HepG2 (cell line): ENCODE measurements around the gene PPP1R7. TPM values are rescaled to one million over a fixed set of nuclear protein-coding genes. Genes with fewer than 3 reads are reported as not detected.

Experiments
- ATAC-seq: fragments of 200-7000 bp; cut with Tn5 transposase; 3 replicates; pipeline ENCODE4 v1.9.1; 2020; ENCODE audit warnings: mild to moderate bottlenecking, moderate library complexity
- BruUV-seq: library from RNA; stranded (reverse); fragments of 400-500 nt; replicated peaks from 2 replicates; lab custom pipeline; 2021; lab: Mats Ljungman, UMichigan
- CTCF ChIA-PET: fragments of 300-600 bp; formaldehyde crosslinking; extraction: SDS; loops from one replicate; lab custom pipeline; 2021; ENCODE audit warnings: low total read pairs, inconsistent platforms, low intra/inter-chr PET ratio; lab: Yijun Ruan, JAX
- POLR2A ChIA-PET: fragments of 350-600 bp; sonication (Branson Sonifier 250); formaldehyde crosslinking; loops from one replicate; lab custom pipeline; 2020; ENCODE audit warnings: antibody characterized with exemption, inconsistent platforms; lab: Yijun Ruan, JAX
- DNase-seq: peaks from one replicate; pipeline ENCODE4 v3.0.0-alpha.2; 2015; ENCODE audit warnings: low spot score
- FAIRE-seq: peaks from 3 replicates; lab custom pipeline; 2011; peaks lifted over from hg19 to GRCh38; lab: Jason Lieb, UNC
- H2AFZ ChIP-seq: one replicate; pipeline ENCODE4 v1.6.1; 2011; ENCODE audit warnings: low read length, inconsistent platforms
- H3K27ac ChIP-seq: fragments of 300-600 bp; 3 replicates; pipeline ENCODE4 v1.8.0; 2011; ENCODE audit warnings: mixed run types, mild to moderate bottlenecking, mixed read lengths, low read length, inconsistent platforms; ENCODE audit not compliant: insufficient read depth; ENCODE audit errors: extremely low read length
- H3K27me3 ChIP-seq, 2 experiments: fragments of 200-600 bp in 1 of 2; 2 replicates in 1 of 2; 3 replicates in 1 of 2; pipeline versions ENCODE4 v1.6.0 to v1.8.0; 2011; ENCODE audit warnings: low read length in 2 of 2, mild to moderate bottlenecking in 2 of 2, moderate library complexity in 2 of 2, inconsistent platforms in 1 of 2; ENCODE audit not compliant: insufficient read depth in 2 of 2, control insufficient read depth in 1 of 2
- H3K36me3 ChIP-seq, 2 experiments: fragments of 200-600 bp in 1 of 2; replicated peaks in 1 of 2; 2 replicates in 1 of 2; 3 replicates in 1 of 2; pipeline versions ENCODE4 v1.5.1 to v1.8.0; 2011; ENCODE audit warnings: low read length in 2 of 2, inconsistent platforms in 1 of 2; ENCODE audit not compliant: insufficient read depth in 2 of 2, control insufficient read depth in 1 of 2
- H3K4me1 ChIP-seq: 2 replicates; pipeline ENCODE4 v1.5.1; 2012; ENCODE audit warnings: low read length, inconsistent platforms; ENCODE audit not compliant: insufficient read depth
- H3K4me2 ChIP-seq: 2 replicates; pipeline ENCODE4 v1.6.0; 2011; ENCODE audit warnings: low read depth, low read length, inconsistent platforms
- H3K4me3 ChIP-seq, 3 experiments: fragments of 200-600 bp in 1 of 3; sonication (generic), shearing (Covaris generic) in 1 of 3; replicated peaks in 1 of 3; 2 replicates each; pipeline ENCODE4 v1.5.1; 2011 to 2016; ENCODE audit warnings: low read length in 3 of 3, inconsistent platforms in 2 of 3, low read depth in 2 of 3, mild to moderate bottlenecking in 2 of 3, control low read depth in 1 of 3, mixed read lengths in 1 of 3; ENCODE audit not compliant: insufficient read depth in 1 of 3
- H3K79me2 ChIP-seq: one replicate; pipeline ENCODE4 v1.6.1; 2011; ENCODE audit warnings: low read length, inconsistent platforms; ENCODE audit not compliant: insufficient read depth
- H3K9ac ChIP-seq: 2 replicates; pipeline ENCODE4 v1.6.0; 2011; ENCODE audit warnings: mild to moderate bottlenecking, low read depth, low read length, inconsistent platforms; ENCODE audit not compliant: insufficient read depth
- H3K9me3 ChIP-seq: 2 replicates; pipeline ENCODE4 v1.5.1; 2012; ENCODE audit warnings: mild to moderate bottlenecking, low read length
- H4K20me1 ChIP-seq: 2 replicates; pipeline ENCODE4 v1.6.0; 2011; ENCODE audit warnings: inconsistent platforms, mild to moderate bottlenecking, low read length, moderate library complexity; ENCODE audit not compliant: insufficient read depth
- ATF4 ChIP-seq, 2 experiments: fragments of 450-650 bp in 1 of 2; sonication (generic) in 1 of 2; formaldehyde crosslinking; IDR thresholded peaks; 2 replicates each; pipeline versions ENCODE4 v1.5.0 to v1.8.0; 2020 to 2022; ENCODE audit warnings: mild to moderate bottlenecking in 1 of 2, missing genetic modification reagents in 1 of 2
- IRF1 ChIP-seq: sonication (generic); formaldehyde crosslinking; IDR thresholded peaks from 2 replicates; pipeline ENCODE4 v1.4.0; 2020; ENCODE audit warnings: low read depth, mild to moderate bottlenecking, missing genetic modification reagents
- MYC ChIP-seq: sonication (generic); formaldehyde crosslinking; IDR thresholded peaks from 2 replicates; pipeline ENCODE4 v1.9.0; 2021; ENCODE audit warnings: missing genetic modification reagents, borderline replicate concordance
- ZNF225 ChIP-seq: sonication (generic); formaldehyde crosslinking; IDR thresholded peaks from 2 replicates; pipeline ENCODE4 v1.4.0; 2020; ENCODE audit warnings: mild to moderate bottlenecking, missing genetic modification reagents
- ZNF605 ChIP-seq: sonication (generic); formaldehyde crosslinking; IDR thresholded peaks from 2 replicates; pipeline ENCODE4 v1.8.0; 2022; ENCODE audit warnings: mild to moderate bottlenecking, missing genetic modification reagents
- ZNF687 ChIP-seq: sonication (generic); formaldehyde crosslinking; IDR thresholded peaks from 2 replicates; pipeline ENCODE4 v1.5.1; 2020; ENCODE audit warnings: mild to moderate bottlenecking, missing genetic modification reagents, moderate library complexity
- ZNF841 ChIP-seq: sonication (generic); formaldehyde crosslinking; IDR thresholded peaks from 2 replicates; pipeline ENCODE4 v1.8.1; 2023; ENCODE audit warnings: missing genetic modification reagents, borderline replicate concordance
- WGBS: methylation state at CpG from one replicate; pipeline ENCODE4 v1.1.6; 2017; ENCODE audit warnings: low lambda C conversion rate; 5-methylcytosine and 5-hydroxymethylcytosine counted together
- in situ Hi-C: cut with HindIII; loops from 2 replicates; pipeline ENCODE4 v1.10.0; 2017; ENCODE audit warnings: low pct_unique_long_range_greater_than_20kb; ENCODE audit not compliant: extremely low pct_ligation_motif_present
- intact Hi-C: fragments of 100-400 bp; cut with micrococcal nuclease; formaldehyde crosslinking; loops from one replicate; pipeline ENCODE4 v1.10.0; 2022; ENCODE audit not compliant: unreplicated experiment
- polyA plus RNA-seq, 8 experiments: library from polyadenylated mRNA; depleted of rRNA in 3 of 8; stranded (reverse) in 7 of 8; unstranded in 1 of 8; fragments of >200 nt; fragmentation: Illumina TruSeq in 4 of 8; extraction: Trizol in 4 of 8; gene quantifications; 2 replicates each; pipeline versions ENCODE4 v1.2.1 to v1.2.3, GENCODE V29; 2011 to 2016; ENCODE audit warnings: low read depth in 4 of 8, missing spikeins in 1 of 8, mixed read lengths in 1 of 8; ENCODE audit not compliant: insufficient read depth in 1 of 8
- total RNA-seq, 5 experiments: library from RNA; depleted of rRNA; stranded (reverse); fragments of >200 nt; fragmentation: Illumina TruSeq; extraction: Trizol; gene quantifications; 2 replicates each; pipeline ENCODE4 v1.2.3, GENCODE V29; 2016; ENCODE audit warnings: low read depth in 1 of 5

The PPP1R7 gene
- total and polyA plus RNA-seq, 2 of the 13 experiments (the other 11 are each of a cell fraction or from before 2014, with no cell fraction given) = 33.3 to 67.9 TPM

DNA sequence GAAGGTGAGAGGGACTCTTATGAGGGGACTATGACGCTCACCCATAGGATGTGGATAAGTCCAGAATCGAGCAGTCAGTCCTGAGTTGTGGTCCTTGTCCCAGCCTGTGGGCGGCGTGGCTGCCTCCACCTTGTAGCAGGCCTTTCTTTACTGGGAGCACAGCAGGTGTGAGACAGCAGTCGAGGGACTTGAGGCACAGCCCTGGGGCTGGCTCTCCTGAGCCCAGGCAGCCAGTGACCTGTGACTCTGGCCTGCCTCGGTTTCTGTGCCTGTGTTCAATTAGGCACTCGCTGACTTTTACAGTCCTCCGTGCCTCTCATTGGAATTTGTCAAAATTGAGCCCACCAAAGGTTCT lies 8.3 kb downstream of the PPP1R7 start:
- intact Hi-C loops = no loop called here
- Histone ChIP-seq H3K27ac (no peak overlapping the region), H3K36me3 (peaks cover 18 to 53% of the 10 kb centered on the region in 2 experiments), H3K4me2 (no peak overlapping the region), H3K9ac (no peak overlapping the region), H3K9me3 (no peaks in the 10 kb centered on the region), H2AFZ (no peak overlapping the region), H3K27me3 (no peaks in the 10 kb centered on the region), H4K20me1 (no peaks in the 10 kb centered on the region), H3K4me1 (no peaks in the 10 kb centered on the region), H3K79me2 (no peaks in the 10 kb centered on the region), H3K4me3 (no peak overlapping the region)
- in situ Hi-C loops = no loop called here
- no TSS peak for BruUV-seq
- FAIRE-seq (no peak), DNase-seq (no peak), ATAC-seq (no peak)
- ChIA-PET CTCF (no interaction called here), POLR2A (no interaction called here)
- over 99% methylated on average over 7 of the region's 8 CpGs for WGBS
- TF ChIP-seq ATF4 (CRISPR knock-in tag; IDR thresholded peaks at IDR 0.05) = no peak
- TF ChIP-seq MYC (CRISPR knock-in tag) = no peak
- TF ChIP-seq ZNF841 (CRISPR knock-in tag) = no peak
- no peak for TF ChIP-seq IRF1 (CRISPR knock-in tag)
- TF ChIP-seq ZNF687 (CRISPR knock-in tag) = 0 out of 2 replicates have a peak, but pooled peaks have one; percentile 13
- TF ChIP-seq ZNF225 (CRISPR knock-in tag) = no peak
- no peak for TF ChIP-seq ZNF605 (CRISPR knock-in tag)
